HL-60 (cell line): ENCODE data around the gene PLCB1.
"Not testable (repeated sequence)": the region's sequence is repeated elsewhere in the genome, so short reads cannot be mapped to it uniquely, and the experiment has no call there.

Experiments used
- DNase-seq, 2 experiments: peaks; one replicate each; pipeline ENCODE4 v3.0.0-alpha.2; 2010 to 2020; ENCODE audit warnings: low read depth in 1 of 2, low spot score in 1 of 2
- H3K27ac ChIP-seq: fragments of 250-450 bp; sonication (Bioruptor Pico); replicated peaks from 2 replicates; pipeline ENCODE4 v1.5.1; 2020; ENCODE audit warnings: mild to moderate bottlenecking, moderate library complexity
- H3K27me3 ChIP-seq: fragments of 250-450 bp; sonication (Bioruptor Pico); 2 replicates; pipeline ENCODE4 v1.5.1; 2021; ENCODE audit warnings: mild to moderate bottlenecking, moderate library complexity; ENCODE audit not compliant: insufficient read depth, poor library complexity, severe bottlenecking
- H3K4me3 ChIP-seq: replicated peaks from 2 replicates; pipeline ENCODE4 v1.5.1; 2011; ENCODE audit warnings: mild to moderate bottlenecking, control low read depth, low read length; ENCODE audit not compliant: insufficient read depth
- CTCF ChIP-seq: IDR thresholded peaks from one replicate; pipeline ENCODE4 v1.5.1; 2011; ENCODE audit warnings: low read length, control low read depth, inconsistent platforms; ENCODE audit not compliant: insufficient read depth
- GABPA ChIP-seq: IDR thresholded peaks from 2 replicates; pipeline ENCODE4 v1.6.1; 2012; ENCODE audit warnings: low read depth
- POLR2AphosphoS5 ChIP-seq: IDR thresholded peaks from 2 replicates; pipeline ENCODE4 v1.6.1; 2012; ENCODE audit warnings: low read depth
- SPI1 ChIP-seq: IDR thresholded peaks from 2 replicates; pipeline ENCODE4 v1.6.1; 2012; ENCODE audit warnings: low read depth, mild to moderate bottlenecking, borderline replicate concordance
- TF ChIP-seq, protein P1 (sequence below): IDR thresholded peaks from 2 replicates; pipeline ENCODE4 v1.6.1; 2012; ENCODE audit warnings: low read depth; ENCODE audit not compliant: insufficient replicate concordance

Gene PLCB1

GRCh38 chr20:8815208-8815607 is 683.1 kb downstream of the PLCB1 start:
- H3K27ac ChIP-seq = no peak overlapping the region

DNA sequence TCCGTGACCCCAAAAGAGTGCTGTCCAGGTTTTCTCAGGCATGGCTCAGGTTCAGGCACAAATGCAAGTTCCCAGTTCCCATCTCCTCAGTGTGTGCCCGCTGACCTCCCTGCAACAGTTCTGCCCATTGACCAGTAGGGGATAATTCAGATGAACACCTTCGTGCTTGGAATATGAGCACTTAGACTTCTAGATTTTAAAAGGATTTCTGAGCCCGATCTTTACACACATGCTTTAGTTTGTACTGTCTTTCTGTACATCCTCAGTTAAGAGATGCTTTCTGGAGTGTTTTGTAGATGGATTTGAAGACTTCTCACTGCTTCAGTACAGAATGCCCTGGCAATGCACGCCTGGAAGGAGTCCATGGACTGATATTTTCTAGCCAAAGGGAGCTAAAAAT is 697.2 kb downstream of the PLCB1 start:
- TF ChIP-seq SPI1 = no peak
- no peak for TF ChIP-seq GABPA
- no peak for TF ChIP-seq POLR2AphosphoS5
- TF ChIP-seq CTCF = no peak
- TF ChIP-seq, protein P1, sequence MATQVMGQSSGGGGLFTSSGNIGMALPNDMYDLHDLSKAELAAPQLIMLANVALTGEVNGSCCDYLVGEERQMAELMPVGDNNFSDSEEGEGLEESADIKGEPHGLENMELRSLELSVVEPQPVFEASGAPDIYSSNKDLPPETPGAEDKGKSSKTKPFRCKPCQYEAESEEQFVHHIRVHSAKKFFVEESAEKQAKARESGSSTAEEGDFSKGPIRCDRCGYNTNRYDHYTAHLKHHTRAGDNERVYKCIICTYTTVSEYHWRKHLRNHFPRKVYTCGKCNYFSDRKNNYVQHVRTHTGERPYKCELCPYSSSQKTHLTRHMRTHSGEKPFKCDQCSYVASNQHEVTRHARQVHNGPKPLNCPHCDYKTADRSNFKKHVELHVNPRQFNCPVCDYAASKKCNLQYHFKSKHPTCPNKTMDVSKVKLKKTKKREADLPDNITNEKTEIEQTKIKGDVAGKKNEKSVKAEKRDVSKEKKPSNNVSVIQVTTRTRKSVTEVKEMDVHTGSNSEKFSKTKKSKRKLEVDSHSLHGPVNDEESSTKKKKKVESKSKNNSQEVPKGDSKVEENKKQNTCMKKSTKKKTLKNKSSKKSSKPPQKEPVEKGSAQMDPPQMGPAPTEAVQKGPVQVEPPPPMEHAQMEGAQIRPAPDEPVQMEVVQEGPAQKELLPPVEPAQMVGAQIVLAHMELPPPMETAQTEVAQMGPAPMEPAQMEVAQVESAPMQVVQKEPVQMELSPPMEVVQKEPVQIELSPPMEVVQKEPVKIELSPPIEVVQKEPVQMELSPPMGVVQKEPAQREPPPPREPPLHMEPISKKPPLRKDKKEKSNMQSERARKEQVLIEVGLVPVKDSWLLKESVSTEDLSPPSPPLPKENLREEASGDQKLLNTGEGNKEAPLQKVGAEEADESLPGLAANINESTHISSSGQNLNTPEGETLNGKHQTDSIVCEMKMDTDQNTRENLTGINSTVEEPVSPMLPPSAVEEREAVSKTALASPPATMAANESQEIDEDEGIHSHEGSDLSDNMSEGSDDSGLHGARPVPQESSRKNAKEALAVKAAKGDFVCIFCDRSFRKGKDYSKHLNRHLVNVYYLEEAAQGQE = no peak
- no peak overlapping the region for H3K27ac ChIP-seq
- no peak for DNase-seq
- no peak overlapping the region for H3K4me3 ChIP-seq
- no peaks in the 10 kb centered on the region for H3K27me3 ChIP-seq

More at GRCh38 chr20:8815208-8815607, 683.1 kb downstream of the PLCB1 start:
- TF ChIP-seq, protein P1 = no peak
- TF ChIP-seq GABPA (no peak), SPI1 (no peak), POLR2AphosphoS5 (no peak), CTCF (no peak)
- no peak for DNase-seq
- Histone ChIP-seq H3K27me3 (no peaks in the 10 kb centered on the region), H3K4me3 (no peak overlapping the region)

DNA sequence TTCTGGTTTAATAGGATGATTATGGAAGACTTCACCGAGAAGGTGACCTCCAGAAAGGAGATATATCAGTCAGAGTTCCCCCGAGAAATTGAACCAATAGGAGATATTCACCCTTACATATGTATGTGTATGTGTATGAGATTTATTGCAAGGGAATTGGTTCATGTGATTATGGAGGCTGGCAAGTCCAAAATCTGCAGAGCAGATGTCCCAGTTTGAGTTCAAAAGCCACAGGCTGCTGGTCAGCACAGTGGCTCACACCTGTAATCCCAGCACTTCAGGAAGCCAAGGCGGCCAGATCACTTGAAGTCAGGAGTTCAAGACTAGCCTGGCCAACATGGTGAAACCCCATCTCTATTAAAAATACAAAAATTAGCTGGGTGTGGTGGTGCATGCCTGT is 702.2 kb downstream of the PLCB1 start:
- H3K4me3 ChIP-seq, H3K27me3 ChIP-seq, DNase-seq, H3K27ac ChIP-seq: not testable (repeated sequence)

DNA sequence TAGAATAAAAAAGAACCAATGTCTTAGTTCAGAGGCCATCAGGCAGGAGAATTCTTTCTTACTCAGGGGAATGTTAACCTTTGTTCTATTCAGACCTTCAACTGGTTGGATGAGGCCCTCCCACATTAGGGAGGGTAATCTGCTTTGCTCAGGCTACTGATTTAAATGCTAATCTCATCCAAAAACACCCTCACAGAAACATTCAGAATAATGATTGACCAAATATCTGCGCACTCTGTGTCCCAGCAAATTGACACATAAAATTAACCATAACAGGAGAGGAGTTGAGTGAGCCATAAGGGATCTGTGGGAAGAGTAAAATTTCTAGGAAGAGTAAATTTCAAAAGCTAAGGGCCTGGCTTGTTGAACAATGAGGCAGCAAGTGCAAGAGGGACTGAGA is 702.8 kb downstream of the PLCB1 start:
- TF ChIP-seq CTCF (no peak), SPI1 (no peak), POLR2AphosphoS5 (no peak), GABPA (no peak)
- TF ChIP-seq, protein P1 = no peak
- no peak for DNase-seq
- no peak overlapping the region for H3K4me3 ChIP-seq
- no peak overlapping the region for H3K27ac ChIP-seq
- no peaks in the 10 kb centered on the region for H3K27me3 ChIP-seq
